DND-41 (cell line): ENCODE data around the gene KCNH8.

ENCODE experiments used
- ATAC-seq: fragments of 200-7000 bp; cut with Tn5 transposase; 3 replicates; pipeline ENCODE4 v1.9.1; 2021; ENCODE audit warnings: low read depth; ENCODE audit not compliant: insufficient read depth
- DNase-seq: peaks from one replicate; pipeline ENCODE4 v3.0.0-alpha.2; 2020
- H2AFZ ChIP-seq: 2 replicates; pipeline ENCODE4 v1.6.0; 2012; ENCODE audit warnings: low read depth, low read length
- H3K27ac ChIP-seq: 2 replicates; pipeline ENCODE4 v1.5.1; 2012; ENCODE audit warnings: low read length, inconsistent platforms
- H3K27me3 ChIP-seq: fragments of 200-600 bp; sonication (generic); 2 replicates; pipeline ENCODE4 v1.6.0; 2012; ENCODE audit warnings: low read length, mild to moderate bottlenecking, inconsistent platforms; ENCODE audit not compliant: insufficient read depth, poor library complexity
- H3K36me3 ChIP-seq: 2 replicates; pipeline ENCODE4 v1.5.1; 2012; ENCODE audit warnings: low read length, inconsistent platforms; ENCODE audit not compliant: insufficient read depth
- H3K4me1 ChIP-seq: 2 replicates; pipeline ENCODE4 v1.5.1; 2012; ENCODE audit warnings: mild to moderate bottlenecking, low read length; ENCODE audit not compliant: insufficient read depth
- H3K4me2 ChIP-seq: 2 replicates; pipeline ENCODE4 v1.6.0; 2012; ENCODE audit warnings: mild to moderate bottlenecking, moderate library complexity, low read length, inconsistent platforms; ENCODE audit not compliant: insufficient read depth
- H3K4me3 ChIP-seq, 2 experiments: fragments of 200-600 bp in 1 of 2; shearing (Covaris generic) in 1 of 2; 2 replicates each; pipeline ENCODE4 v1.5.1; 2012 to 2016; ENCODE audit warnings: inconsistent platforms in 2 of 2, low read length in 2 of 2, mild to moderate bottlenecking in 2 of 2, low read depth in 1 of 2, moderate library complexity in 1 of 2
- H3K79me2 ChIP-seq: 2 replicates; pipeline ENCODE4 v1.6.0; 2012; ENCODE audit warnings: low read length, inconsistent platforms; ENCODE audit not compliant: insufficient read depth
- H3K9ac ChIP-seq: 2 replicates; pipeline ENCODE4 v1.6.0; 2012; ENCODE audit warnings: low read depth, mild to moderate bottlenecking, inconsistent platforms, low read length, moderate library complexity
- H3K9me3 ChIP-seq: 2 replicates; pipeline ENCODE4 v1.5.1; 2012; ENCODE audit warnings: low read length, moderate library complexity, mild to moderate bottlenecking, inconsistent platforms; ENCODE audit not compliant: insufficient read depth, severe bottlenecking
- H4K20me1 ChIP-seq: 2 replicates; pipeline ENCODE4 v1.6.0; 2012; ENCODE audit warnings: low read length; ENCODE audit not compliant: insufficient read depth
- CTCF ChIP-seq: IDR thresholded peaks from 2 replicates; pipeline ENCODE4 v1.5.1; 2012; ENCODE audit warnings: borderline replicate concordance, low read length, moderate library complexity, mild to moderate bottlenecking; ENCODE audit not compliant: poor library complexity, severe bottlenecking; ENCODE audit errors: extremely low read depth
- EZH2 ChIP-seq: IDR thresholded peaks from 3 replicates; pipeline ENCODE4 v1.6.1; 2012; ENCODE audit warnings: borderline replicate concordance, low read depth, mild to moderate bottlenecking, moderate library complexity, low read length, inconsistent platforms; ENCODE audit not compliant: severe bottlenecking

Gene KCNH8

DNA sequence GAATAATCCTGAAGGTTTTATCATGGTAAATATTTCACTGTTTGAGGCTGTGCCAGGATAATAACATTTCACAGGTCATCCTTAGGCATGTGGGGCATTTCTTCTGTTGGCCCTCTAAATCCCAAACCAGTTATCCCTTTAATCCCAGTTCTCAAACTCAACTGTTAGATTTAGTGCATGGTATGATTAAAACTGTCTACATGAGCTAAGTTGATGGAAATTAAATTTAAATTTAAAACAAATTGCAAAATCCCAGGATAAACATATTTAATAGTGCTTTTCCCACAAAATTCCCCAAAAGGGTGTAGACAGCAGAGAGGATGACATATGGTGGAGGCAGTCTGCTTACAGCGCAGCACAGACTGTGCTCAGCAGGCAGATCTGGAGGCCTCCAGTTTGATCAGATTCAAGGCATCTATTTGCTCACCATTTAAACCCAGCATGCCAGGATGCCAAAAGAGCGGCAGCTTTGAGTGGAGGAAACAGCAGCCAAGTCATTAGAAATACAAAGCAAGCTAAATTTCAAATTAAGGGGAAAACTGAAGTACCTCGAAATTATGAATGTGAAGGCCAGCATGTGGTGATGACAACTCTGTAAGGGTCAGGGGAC lies 325.8 kb downstream of the KCNH8 start:
- no peaks in the 10 kb centered on the region for H4K20me1 ChIP-seq
- H3K9me3 ChIP-seq = no peaks in the 10 kb centered on the region
- no peak for DNase-seq
- no peak for ATAC-seq
- no peaks in the 10 kb centered on the region for H3K79me2 ChIP-seq
- no peak overlapping the region for H3K4me2 ChIP-seq
- no peak overlapping the region for H3K4me3 ChIP-seq
- no peak overlapping the region for H3K27ac ChIP-seq
- no peak for TF ChIP-seq EZH2
- TF ChIP-seq CTCF = no peak
- H3K9ac ChIP-seq = no peak overlapping the region
- H3K36me3 ChIP-seq = no peaks in the 10 kb centered on the region
- no peak overlapping the region for H2AFZ ChIP-seq
- H3K27me3 ChIP-seq = no peaks in the 10 kb centered on the region
- no peaks in the 10 kb centered on the region for H3K4me1 ChIP-seq

- no peak for TF ChIP-seq EZH2
- TF ChIP-seq CTCF = no peak
- no peaks in the 10 kb centered on the region for H3K79me2 ChIP-seq
- H3K4me3 ChIP-seq = no peak overlapping the region
- no peaks in the 10 kb centered on the region for H4K20me1 ChIP-seq
- no peak overlapping the region for H3K27ac ChIP-seq
- H3K9me3 ChIP-seq = no peaks in the 10 kb centered on the region
- H3K4me2 ChIP-seq = no peak overlapping the region
- DNase-seq = no peak
- no peak overlapping the region for H2AFZ ChIP-seq
- ATAC-seq = no peak
- no peak overlapping the region for H3K9ac ChIP-seq
- H3K4me1 ChIP-seq = no peaks in the 10 kb centered on the region
- H3K27me3 ChIP-seq = no peaks in the 10 kb centered on the region
- H3K36me3 ChIP-seq = no peaks in the 10 kb centered on the region
Measured at GRCh38 chr3:19476281-19476680, 328.0 kb downstream of the KCNH8 start.

GRCh38 chr3:19485267-19485666 lies 337.0 kb downstream of the KCNH8 start:
- no peaks in the 10 kb centered on the region for H3K9me3 ChIP-seq
- TF ChIP-seq CTCF (no peak), EZH2 (no peak)
- no peak overlapping the region for H3K4me3 ChIP-seq
- ATAC-seq (no peak), DNase-seq (no peak)
- no peaks in the 10 kb centered on the region for H3K79me2 ChIP-seq
- no peaks in the 10 kb centered on the region for H3K27me3 ChIP-seq
- H3K9ac ChIP-seq = no peak overlapping the region
- H3K4me2 ChIP-seq = no peak overlapping the region
- H3K4me1 ChIP-seq = no peaks in the 10 kb centered on the region
- no peaks in the 10 kb centered on the region for H3K36me3 ChIP-seq
- H3K27ac ChIP-seq = no peak overlapping the region
- no peak overlapping the region for H2AFZ ChIP-seq
- no peaks in the 10 kb centered on the region for H4K20me1 ChIP-seq

GRCh38 chr3:19487386-19487785 lies 339.1 kb downstream of the KCNH8 start:
- no peak overlapping the region for H3K4me2 ChIP-seq
- no peaks in the 10 kb centered on the region for H3K79me2 ChIP-seq
- H3K9ac ChIP-seq = no peak overlapping the region
- no peak for DNase-seq
- H4K20me1 ChIP-seq = no peaks in the 10 kb centered on the region
- no peak for ATAC-seq
- H3K4me1 ChIP-seq = no peaks in the 10 kb centered on the region
- H3K27me3 ChIP-seq = no peaks in the 10 kb centered on the region
- no peaks in the 10 kb centered on the region for H3K36me3 ChIP-seq
- no peak overlapping the region for H3K4me3 ChIP-seq
- TF ChIP-seq CTCF (no peak), EZH2 (no peak)
- no peaks in the 10 kb centered on the region for H3K9me3 ChIP-seq
- H3K27ac ChIP-seq = no peak overlapping the region
- no peak overlapping the region for H2AFZ ChIP-seq
